Stimulated activated CD8-positive, alpha-beta memory T cell treated with anti-CD3 and anti-CD28 coated beads, Interleukin-4, amount 100 ng/mL, for 24 hours (primary cell): ENCODE results near the gene NDUFS7.

ENCODE experiments used
- DNase-seq: peaks from one replicate; pipeline ENCODE4 v3.0.0-alpha.2; 2020; ENCODE audit warnings: low read depth

NDUFS7 gene

DNA sequence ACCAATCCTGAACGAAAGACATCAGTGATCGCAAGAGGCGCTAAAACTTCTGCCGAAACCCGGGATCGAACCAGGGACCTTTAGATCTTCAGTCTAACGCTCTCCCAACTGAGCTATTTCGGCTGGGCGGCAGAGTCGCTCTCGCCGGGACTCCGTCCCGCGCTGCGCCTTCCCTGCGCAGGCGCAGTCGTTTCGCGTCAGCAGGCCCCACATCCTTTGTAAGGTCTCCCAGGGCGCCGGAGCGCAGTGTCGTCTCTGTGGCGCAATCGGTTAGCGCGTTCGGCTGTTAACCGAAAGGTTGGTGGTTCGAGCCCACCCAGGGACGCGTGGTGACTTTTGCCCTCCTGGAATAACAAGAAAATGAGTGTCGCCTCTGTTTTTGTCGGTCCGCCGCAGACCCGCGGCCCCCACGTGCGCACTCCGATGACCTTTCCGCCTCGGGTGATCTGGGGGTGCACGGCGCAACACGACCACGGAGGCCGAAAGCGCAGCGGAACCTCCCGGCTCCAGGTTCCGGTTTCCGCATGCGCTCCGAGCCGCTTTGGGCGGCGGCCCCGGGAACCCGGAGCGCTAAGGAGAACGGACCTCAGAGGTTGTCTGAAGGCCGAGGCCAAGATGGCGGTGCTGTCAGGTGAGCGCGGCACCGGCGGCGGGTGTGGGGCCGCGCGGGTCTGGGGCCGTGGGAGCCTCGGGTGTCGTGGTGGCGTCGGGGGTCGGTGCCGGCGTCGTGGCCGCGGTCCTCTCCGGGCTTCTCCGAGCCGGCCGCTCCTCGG lies at the start of gene NDUFS7:
Gene NDUFS7 (plus strand): TSS at position 596 of the 773 bp plus-strand sequence. CDS start 20 bp downstream, at position 616.
- DNase-seq, result peak; percentile 85

DNA sequence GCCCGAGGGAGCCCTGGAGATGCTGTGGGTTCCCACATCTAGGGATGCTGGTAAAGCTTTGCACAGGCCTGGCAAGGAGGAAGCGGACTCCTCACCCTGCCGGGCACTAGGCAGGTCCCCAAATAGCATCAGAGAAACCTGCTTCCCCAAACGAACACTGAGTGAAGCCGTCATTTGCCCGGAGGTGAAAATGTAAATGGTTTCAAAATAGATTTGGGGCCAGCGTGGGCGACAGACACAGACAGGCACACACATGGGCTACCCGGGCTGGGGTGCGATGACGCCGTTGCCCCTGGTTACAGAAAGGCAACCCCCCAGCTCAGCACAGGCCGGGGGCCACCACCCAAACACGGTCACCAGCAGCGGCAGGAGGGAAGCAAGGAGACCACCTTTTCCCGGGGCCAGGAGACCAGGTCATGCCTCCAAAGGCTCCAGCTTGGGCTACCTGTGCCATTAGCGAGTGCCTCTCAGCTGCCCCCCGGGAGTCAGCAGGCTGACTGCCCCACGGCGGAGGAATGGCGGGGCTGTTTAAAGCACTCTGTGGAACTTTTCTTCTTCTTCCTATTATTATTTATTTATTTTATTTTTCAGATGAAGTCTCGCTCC lies 47.5 kb upstream of the NDUFS7 start:
- no peak for DNase-seq

DNA sequence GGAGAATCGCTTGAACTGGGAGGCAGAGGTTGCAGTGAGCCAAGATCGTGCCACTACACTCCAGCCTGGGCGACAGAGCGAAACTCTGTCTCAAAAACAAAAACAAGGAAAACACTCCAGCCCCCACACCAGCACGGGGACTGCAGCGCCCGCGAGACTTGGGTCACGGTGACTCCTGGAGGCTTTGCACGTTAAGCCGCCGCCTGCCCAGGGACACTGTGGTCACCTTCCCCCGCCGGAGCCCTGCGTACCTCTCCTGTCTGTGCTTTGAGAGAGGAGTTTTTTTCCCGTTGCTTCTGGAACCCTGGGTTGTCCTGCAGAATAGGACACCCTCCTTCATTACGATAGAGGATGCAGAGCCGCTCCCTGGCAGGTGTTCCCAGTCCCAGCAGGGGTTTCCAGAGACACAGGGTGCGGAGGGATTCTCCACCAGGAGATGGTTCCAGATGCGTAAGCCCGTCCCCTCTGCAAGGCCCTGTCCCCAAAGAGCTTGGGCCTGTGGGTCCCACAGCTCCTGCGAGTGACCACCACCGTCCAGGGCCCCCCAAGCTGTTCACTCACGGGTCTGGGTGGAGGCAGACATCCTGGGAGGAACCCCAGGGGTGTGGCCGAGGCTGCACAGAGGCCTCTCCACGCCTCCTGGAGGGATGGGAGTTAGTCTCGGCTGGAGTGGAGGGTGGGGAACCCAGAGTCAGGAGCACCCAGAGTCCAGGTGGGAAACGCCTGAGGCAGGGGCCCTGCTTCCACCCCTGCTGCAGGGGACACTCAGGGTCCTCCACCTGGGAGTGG lies 42.8 kb upstream of the NDUFS7 start:
- no peak for DNase-seq

DNA sequence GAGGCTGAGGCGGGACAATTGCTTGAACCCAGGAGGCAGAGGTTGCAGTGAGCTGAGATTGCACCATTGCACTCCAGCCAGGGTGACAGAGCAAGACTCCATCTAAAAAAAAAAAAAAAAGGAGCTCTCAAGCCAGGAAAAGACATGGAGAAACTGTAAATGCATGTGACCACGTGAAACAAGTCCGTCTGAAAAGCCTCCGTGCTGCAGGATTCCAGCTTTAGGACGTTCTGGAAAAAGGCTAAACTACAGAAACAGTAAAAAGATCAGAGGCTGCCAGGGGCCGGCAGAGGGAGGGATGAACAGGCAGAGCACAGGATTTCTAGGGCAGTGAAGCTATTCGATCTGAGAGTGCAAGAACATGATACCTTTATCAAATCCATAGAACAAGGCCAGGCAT lies 40.7 kb upstream of the NDUFS7 start:
- DNase-seq, result no peak

DNA sequence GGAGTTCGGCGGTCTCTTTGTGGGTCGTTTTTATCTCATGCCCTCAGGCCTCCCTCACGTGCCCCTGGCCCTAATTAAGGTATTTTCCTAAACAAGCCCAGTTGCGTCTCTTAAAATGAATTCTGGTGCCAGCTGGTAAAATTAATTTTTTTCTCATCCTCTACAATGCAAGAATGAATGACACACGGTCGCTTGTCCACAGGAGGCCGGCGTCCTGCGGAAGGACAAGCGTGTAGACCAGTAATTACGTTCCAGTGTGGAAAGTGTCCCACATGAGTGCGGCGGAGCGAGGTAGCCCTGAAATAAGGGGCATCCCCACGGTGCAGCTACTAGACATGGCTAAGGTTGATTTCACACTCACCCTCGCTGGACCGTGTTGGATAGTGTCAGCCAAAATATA lies 34.5 kb upstream of the NDUFS7 start:
- DNase-seq, result no peak

DNA sequence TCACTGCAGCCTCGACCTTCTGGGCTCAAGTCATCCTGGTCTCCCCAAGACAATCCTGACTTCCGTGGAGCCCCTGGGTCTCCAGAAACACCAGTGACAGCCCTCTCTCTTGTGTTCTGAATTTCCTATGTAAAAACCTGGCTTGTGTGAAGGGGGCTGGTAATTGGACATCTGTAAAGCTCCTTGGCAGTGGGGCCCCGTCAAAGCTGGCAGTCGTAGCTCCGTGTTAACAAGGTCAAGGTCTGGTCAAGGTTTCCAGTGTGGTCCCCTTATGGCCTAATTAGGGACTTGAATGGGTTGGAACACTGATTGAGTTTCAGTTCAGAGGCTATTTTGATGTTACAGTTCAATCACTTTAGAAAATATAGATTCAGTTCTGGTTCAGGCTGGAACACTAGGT lies 32.8 kb upstream of the NDUFS7 start:
- DNase-seq, result no peak

DNA sequence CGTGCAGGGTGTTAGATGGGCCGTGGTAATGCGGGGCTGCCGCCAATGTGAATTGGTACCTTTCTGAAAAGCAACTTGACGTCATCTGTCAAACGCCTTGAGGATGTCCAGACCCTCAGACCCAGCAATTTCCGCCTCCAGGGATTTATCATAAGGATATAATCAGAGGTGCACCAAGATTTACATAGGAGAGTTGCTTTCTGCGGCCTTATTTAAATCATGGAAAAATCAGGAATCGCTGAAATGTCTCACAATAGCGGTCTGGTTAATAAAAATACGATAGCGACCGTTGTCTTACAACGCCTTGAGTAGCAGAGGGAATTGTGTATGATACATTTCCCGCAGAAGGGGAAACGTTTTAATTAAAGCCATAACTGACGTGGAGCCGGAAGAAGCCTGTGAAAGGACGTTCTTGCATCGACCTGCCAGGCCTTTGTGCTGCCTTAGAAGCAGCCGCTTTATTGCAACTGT lies 32.3 kb upstream of the NDUFS7 start:
- DNase-seq, result no peak

DNA sequence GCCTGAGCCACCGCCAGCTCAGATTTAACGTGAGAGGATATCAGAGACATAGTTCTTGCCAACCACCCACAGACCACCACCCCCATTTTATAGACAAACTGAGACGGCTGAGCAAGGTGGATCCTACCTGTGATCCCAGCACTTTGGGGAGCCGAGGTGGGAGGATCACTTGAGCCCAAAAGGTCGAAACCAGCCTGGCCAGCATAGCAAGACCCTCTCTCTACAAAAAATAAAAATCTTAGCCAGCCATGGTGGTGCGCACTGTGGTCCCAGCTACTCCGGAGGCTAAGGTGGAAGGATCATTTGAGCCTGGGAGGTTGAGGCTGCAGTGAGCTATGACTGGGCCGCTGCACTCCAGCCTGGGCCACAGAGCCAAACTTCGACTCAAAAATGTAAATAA lies 30.6 kb upstream of the NDUFS7 start:
- DNase-seq, result no peak

DNA sequence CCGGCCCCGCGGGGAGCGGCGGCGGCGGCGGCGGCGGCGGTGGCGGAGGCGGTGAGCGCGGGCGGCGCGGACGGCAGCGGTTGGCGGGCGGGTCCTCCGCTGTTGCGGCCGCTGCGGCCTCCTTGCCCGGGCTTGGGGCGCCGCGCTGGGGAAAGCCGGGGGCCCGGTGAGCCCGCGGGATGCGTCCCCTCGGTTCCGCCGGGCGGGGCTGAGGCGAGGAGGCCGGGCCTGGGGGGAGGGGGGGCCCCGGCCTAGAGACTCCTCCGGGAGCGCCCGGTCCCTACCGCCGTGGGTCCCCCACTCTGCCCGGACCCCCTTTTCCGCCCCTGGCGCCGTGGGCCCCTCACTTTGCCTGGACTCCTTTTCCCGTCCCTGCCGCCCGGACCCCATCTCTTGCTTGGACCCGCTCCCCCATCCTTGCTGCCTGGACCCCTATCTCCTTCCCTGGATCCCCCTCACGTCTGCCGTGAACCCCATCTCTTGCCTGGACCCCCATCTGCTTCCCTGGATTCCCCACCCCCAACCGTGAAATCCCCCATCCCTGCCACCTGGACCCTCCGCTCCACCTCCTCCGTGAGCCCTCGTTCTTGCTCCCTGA lies 28.6 kb upstream of the NDUFS7 start:
- no peak for DNase-seq

DNA sequence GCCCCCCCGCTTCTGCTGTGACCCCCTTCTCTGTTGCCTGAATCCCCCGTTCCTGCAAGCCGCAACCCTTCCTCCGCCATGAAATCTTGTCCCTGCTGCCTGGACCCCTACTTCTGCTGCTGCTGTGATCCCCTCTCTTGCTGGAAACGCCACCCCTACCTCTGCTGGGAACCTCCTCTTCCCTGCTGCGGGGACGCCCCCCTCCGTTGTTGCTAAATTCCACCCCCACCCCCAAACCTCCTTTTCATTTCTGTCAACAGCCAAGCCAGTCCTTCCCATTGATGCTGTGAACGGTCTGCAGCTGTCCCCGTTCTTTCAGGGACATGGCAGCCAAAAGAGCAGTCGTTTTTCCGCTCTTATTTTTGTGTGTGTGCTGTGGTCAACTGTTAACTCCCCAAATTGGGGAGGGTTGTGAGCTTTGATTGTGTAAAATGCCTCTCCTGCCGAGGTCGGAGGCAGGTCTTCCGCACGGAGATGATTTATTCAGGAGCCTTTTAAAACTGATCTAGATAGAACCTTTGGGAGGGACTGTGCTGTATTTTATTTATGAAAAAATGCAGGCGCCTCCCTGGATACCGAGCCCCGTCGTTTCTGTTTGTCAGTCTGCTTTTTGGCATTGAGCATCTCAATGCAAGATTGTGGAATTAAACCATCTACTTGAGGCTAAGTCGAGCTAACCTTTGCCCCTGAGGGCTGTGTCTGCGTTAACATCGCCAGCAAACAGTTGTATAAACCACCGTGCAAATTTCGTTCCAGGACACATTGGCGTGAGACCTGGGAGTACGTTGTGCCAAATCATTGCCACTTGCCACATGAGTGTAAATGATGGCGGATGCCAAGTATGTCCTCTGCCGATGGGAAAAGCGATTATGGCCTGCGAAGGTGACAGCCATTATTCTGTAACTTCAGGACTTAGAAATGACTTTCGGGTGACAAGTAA lies 27.9 kb upstream of the NDUFS7 start:
- DNase-seq, result no peak

DNA sequence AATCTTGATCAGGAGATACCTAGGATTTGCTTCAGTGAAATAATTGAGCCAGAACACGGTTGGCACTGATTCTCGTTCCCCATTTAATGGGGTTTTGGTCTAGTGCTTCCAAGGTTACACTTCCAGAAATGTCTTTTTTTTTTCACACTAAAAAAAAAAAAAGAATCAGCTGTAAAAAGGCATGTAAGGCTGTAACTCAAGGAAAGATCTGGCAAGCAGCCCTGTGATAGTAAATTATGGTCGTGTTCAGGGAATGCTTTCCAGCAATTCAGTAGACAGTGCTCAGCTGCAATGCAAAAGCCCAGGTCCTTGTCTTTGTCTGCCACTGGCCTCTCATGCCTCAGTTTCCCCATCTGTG lies 27.2 kb upstream of the NDUFS7 start:
- DNase-seq, result no peak

DNA sequence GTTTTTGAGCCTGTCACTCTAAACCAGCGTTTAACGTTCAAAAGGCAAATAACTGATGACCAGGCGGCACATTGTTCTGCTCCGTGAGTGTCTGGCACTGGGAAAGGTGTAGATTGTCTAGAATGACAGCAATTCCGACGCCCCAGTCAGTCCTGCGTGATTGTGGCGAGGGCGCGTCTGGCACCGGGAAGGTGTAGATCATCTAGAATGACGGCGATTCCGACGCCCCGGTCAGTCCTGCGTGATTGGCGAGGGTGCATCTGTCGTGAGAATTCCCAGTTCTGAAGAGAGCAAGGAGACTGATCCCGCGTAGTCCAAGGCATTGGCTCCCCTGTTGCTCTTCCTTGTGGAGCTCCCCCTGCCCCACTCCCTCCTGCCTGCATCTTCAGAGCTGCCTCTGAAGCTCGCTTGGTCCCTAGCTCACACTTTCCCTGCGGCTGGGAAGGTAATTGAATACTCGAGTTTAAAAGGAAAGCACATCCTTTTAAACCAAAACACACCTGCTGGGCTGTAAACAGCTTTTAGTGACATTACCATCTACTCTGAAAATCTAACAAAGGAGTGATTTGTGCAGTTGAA lies 26.1 kb upstream of the NDUFS7 start:
- DNase-seq, result no peak

DNA sequence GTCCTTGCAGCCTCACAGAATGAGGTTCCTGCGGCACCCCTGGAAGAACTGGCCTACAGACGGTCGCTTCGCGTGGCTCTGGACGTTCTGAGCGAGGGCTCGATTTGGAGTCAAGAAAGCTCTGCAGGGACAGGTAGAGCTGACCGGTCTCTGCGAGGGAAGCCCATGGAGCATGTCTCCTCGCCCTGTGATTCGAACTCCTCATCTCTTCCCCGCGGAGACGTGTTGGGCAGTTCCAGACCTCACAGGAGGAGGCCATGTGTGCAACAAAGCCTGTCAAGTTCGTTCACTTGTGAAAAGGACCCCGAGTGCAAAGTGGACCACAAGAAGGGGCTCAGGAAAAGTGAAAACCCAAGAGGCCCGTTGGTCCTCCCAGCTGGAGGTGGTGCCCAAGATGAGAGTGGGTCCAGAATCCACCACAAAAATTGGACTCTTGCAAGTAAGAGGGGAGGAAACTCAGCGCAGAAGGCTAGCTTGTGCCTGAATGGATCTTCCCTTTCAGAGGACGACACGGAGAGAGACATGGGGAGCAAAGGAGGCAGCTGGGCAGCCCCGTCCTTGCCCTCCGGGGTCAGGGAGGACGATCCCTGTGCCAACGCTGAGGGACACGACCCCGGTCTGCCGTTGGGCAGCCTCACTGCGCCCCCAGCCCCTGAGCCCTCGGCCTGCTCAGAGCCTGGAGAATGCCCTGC lies 23.4 kb upstream of the NDUFS7 start:
- no peak for DNase-seq

DNA sequence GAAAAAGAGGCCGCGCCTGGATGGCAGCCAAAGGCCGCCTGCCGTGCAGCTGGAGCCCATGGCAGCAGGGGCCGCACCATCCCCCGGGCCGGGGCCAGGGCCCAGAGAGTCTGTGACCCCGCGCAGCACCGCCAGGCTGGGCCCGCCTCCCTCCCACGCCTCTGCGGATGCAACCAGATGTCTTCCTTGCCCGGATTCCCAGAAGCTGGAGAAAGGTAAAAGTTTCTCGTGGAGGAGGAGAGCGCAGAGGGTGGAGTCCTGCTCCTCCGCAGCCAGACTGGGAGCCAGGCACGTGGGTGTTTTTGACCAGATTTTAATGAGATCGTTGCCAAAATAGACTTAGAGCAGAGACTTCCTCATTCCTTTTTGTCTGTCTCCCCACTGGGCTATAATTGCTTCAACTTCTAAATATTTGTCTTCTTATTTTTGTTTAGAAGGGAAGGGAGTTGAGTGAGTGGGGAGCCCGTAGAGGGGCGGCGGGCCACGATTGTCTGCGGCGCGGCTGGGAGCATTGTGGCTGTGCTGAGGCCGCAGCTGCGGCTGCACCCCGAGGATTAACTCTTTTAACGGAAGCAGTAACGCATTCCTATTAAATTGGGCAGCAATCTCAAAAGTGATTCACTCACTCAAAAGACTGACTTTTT lies 22.8 kb upstream of the NDUFS7 start:
- no peak for DNase-seq

DNA sequence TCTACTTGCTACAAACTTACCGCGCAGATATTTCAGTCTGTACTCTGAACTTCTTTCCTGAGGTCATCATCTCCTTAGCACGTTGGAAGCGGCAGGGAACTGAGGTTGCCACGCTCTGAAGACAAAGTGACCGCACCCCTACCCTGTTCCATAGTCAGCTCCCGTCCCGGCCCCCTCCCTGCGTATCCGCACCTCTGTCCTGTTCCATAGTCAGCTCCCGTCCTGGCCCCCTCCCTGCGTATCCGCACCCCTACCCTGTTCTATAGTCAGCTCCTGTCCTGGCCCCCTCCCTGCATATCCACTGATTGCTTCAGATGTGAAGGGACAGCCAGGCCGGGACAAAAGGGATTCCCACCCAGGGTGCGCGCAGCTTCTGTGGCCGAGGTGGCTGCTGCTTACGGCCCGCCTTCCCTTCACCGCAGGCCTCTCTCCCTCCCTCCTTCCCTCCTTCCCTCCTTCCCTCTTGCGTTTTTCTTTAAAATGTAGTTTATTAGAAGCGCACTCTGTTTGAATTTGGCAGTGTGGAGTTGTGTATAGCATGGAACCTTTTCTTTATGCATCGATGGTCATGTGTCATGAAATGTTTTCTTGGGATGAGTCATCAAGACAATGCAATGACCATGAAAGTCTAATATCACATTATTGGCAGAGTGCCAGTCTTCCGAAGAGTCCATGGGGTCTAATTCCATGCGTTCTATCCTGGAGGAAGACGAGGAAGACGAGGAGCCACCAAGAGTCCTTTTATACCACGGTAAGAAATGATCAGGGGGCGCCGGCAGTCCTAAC lies 21.9 kb upstream of the NDUFS7 start:
- no peak for DNase-seq

DNA sequence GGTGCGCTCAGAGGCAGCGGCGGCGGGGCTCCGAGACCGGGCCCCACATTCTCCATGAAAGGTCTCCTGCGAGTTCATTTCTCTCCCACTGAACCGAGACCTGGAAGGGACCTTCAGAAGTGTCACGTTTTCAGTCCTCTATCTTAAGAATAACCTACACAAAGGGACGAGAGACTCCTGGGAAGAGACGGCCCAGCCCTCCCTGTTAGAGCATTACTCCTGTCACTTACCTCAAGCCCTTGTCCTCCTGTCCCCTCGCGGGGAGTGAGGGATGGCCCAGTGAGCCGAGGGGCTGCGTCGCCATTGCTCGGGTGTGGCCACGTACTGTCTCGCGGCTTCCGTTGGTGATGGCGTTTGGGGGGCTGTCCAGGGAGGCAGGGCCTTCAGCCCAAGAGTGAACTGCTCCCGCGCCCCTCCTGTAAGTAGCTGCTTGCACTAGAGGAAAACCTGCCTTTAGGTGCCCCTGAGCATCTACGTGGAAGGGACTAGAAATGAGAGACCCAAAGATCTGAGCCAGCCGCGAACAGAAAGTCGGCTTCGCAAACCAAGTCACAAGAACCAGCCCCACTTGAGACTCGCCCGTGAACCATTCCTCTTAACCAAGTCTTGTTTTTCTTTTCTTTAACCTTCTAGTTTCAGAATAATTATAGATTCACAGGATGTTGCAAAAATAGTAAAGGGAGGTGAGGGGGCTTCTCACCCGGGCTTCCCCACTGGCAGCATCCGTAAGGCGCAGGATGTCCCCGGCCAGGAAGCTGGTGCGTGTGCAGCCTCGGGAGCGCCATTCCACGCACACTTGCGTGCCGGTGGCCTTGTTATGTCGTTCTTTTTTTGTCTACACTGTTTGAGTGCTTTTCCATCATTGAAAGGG lies 21.1 kb upstream of the NDUFS7 start:
- DNase-seq, result no peak

DNA sequence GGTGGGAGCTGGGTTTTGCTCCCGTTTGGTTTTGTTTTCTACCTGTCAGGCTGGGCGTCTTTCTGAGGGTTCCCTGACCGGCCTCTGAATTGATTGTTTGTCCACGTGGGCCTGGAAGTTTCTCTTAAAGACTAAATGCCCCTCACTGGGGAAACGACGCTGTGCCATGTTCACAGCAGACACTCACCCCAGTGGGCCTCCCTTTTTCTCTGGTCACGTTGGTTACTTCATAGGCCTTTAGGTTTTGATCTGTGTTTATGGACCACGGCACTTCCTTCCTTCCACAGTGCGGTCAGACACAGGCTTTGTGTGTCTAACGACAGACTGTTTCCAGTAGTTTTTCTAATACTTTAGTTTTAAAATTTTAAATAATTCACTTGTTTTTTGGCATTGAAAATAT lies 20.1 kb upstream of the NDUFS7 start:
- DNase-seq, result no peak

DNA sequence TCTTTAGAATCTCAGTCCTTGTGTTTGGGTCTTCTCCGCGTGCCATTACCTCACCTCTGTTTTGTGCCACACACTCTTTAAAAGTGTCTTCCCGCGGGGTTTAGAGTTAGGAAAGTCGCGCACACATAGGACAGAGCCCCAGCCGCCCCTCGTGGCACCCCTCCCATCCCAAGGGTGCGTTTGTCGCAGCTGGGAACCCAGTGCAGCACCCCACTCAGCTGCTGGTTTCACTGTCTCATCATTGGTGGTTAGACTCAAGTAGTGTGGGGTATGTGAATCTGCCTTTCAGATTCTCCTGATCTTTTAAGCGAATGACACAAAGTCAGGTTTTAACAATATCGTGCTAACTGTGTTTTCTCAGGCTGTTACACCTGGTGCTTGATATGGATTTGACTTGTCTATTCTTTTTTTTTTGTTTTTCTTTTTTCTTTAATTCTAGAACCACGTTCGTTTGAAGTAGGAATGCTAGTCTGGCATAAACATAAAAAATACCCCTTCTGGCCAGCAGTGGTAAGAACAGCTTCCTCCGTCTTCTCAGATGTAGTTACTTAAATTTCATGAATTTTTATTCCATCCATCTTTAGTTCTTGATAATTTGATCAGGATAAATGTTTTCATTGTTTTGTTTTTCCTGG lies 19.5 kb upstream of the NDUFS7 start:
- no peak for DNase-seq
